ENCODE data around the gene C3orf62.

Gene C3orf62

DNA sequence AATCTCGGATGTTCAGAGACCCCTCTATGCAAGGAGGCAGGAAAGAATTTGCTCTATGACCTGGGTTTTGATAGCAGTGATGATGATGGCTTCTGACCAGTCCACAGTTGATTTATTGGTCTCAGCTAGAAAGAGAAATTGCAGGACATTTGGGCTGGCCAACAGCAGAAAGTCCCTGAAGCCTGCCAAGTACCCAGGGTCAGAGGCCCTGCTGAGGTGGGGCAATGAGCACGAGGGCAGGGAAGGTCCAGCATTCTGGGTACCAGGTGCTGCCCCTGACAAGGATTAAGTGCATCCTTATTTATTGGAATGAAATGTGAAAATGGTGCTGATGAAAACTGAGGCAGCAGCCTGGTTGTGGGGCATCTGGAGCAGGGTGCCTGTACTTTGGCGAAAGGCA, 19.8 kb downstream of the C3orf62 start:
- H3K9me3 ChIP-seq (ENCODE audit: control insufficient read depth, insufficient read depth, low read length) = no peaks in the 10 kb centered on the region
- no peaks in the 10 kb centered on the region for H3K36me3 ChIP-seq (ENCODE audit: control insufficient read depth, low read length)
- H3K79me2 ChIP-seq (ENCODE audit: control insufficient read depth, low read length) = no peaks in the 10 kb centered on the region
- no peaks in the 10 kb centered on the region for H4K20me1 ChIP-seq (ENCODE audit: control insufficient read depth, insufficient read depth, low read depth, low read length)
- H3K4me2 ChIP-seq (ENCODE audit: low read length) = no peak overlapping the region
- H3K4me1 ChIP-seq (ENCODE audit: control insufficient read depth, low read length) = no peaks in the 10 kb centered on the region
- H3K27me3 ChIP-seq (ENCODE audit: control insufficient read depth, low read length) = no peaks in the 10 kb centered on the region
- no peaks in the 10 kb centered on the region for H3F3A ChIP-seq (ENCODE audit: control insufficient read depth, insufficient read depth)
- H3K9me2 ChIP-seq (replicated peaks; ENCODE audit: control insufficient read depth, low read length) = no peaks in the 10 kb centered on the region
- no peak overlapping the region for H3K4me3 ChIP-seq (ENCODE audit: low read length)
- TF ChIP-seq CTCF (IDR thresholded peaks at IDR 0.05; ENCODE audit: low read depth, low read length, poor library complexity, severe bottlenecking) (no peak), EZH2phosphoT487 (IDR thresholded peaks at IDR 0.05; ENCODE audit: borderline replicate concordance, low read length) (no peak)
- no peak overlapping the region for H3K27ac ChIP-seq (ENCODE audit: low read depth, low read length)

- Histone ChIP-seq H3F3A (ENCODE audit: control insufficient read depth, insufficient read depth) (no peaks in the 10 kb centered on the region), H3K36me3 (ENCODE audit: control insufficient read depth, low read length) (no peaks in the 10 kb centered on the region), H3K4me1 (ENCODE audit: control insufficient read depth, low read length) (no peaks in the 10 kb centered on the region), H3K4me2 (ENCODE audit: low read length) (no peak overlapping the region), H3K4me3 (ENCODE audit: low read length) (no peak overlapping the region), H3K27me3 (ENCODE audit: control insufficient read depth, low read length) (no peaks in the 10 kb centered on the region), H3K79me2 (ENCODE audit: control insufficient read depth, low read length) (no peaks in the 10 kb centered on the region), H3K9me3 (ENCODE audit: control insufficient read depth, insufficient read depth, low read length) (no peaks in the 10 kb centered on the region), H3K9me2 (replicated peaks; ENCODE audit: control insufficient read depth, low read length) (no peaks in the 10 kb centered on the region), H3K27ac (ENCODE audit: low read depth, low read length) (no peak overlapping the region), H4K20me1 (ENCODE audit: control insufficient read depth, insufficient read depth, low read depth, low read length) (no peaks in the 10 kb centered on the region)
- TF ChIP-seq EZH2phosphoT487 (IDR thresholded peaks at IDR 0.05; ENCODE audit: borderline replicate concordance, low read length) (no peak), CTCF (IDR thresholded peaks at IDR 0.05; ENCODE audit: low read depth, low read length, poor library complexity, severe bottlenecking) (no peak)
Observed at GRCh38 chr3:49255718-49256511, 21.1 kb downstream of the C3orf62 start.

DNA sequence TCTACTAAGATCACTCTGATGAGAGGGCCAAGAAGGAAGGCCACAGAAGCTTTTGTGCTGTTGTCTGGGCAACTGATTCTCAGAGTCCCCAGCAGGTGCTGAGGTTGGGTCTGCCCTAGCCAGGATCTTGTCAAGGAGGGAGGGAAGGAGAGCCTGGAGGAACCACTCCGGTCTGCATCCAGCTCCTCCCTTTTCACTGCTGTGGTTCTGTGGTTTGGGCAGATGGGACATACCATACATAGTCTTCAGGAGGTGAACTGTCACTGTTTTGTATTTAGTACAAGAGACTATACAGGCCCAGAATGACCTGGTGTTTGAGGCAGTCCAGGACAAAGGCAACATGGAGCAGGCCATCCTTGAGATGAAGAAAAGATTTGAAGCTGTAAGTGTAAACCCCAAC, 21.9 kb downstream of the C3orf62 start:
- H3K4me1 ChIP-seq (ENCODE audit: control insufficient read depth, low read length) = no peaks in the 10 kb centered on the region
- no peaks in the 10 kb centered on the region for H4K20me1 ChIP-seq (ENCODE audit: control insufficient read depth, insufficient read depth, low read depth, low read length)
- H3K4me3 ChIP-seq (ENCODE audit: low read length) = no peak overlapping the region
- no peaks in the 10 kb centered on the region for H3K9me2 ChIP-seq (replicated peaks; ENCODE audit: control insufficient read depth, low read length)
- no peak overlapping the region for H3K27ac ChIP-seq (ENCODE audit: low read depth, low read length)
- no peaks in the 10 kb centered on the region for H3K79me2 ChIP-seq (ENCODE audit: control insufficient read depth, low read length)
- TF ChIP-seq CTCF (IDR thresholded peaks at IDR 0.05; ENCODE audit: low read depth, low read length, poor library complexity, severe bottlenecking) (no peak), EZH2phosphoT487 (IDR thresholded peaks at IDR 0.05; ENCODE audit: borderline replicate concordance, low read length) (no peak)
- H3F3A ChIP-seq (ENCODE audit: control insufficient read depth, insufficient read depth) = no peaks in the 10 kb centered on the region
- no peaks in the 10 kb centered on the region for H3K36me3 ChIP-seq (ENCODE audit: control insufficient read depth, low read length)
- no peaks in the 10 kb centered on the region for H3K27me3 ChIP-seq (ENCODE audit: control insufficient read depth, low read length)
- H3K9me3 ChIP-seq (ENCODE audit: control insufficient read depth, insufficient read depth, low read length) = no peaks in the 10 kb centered on the region
- H3K4me2 ChIP-seq (ENCODE audit: low read length) = no peak overlapping the region

All from DOHH2 (cell line).